Endodermal cell (in vitro differentiated cells): ENCODE measurements around the gene SMYD3. TPM values are rescaled to one million over a fixed set of nuclear protein-coding genes. Genes with fewer than 3 reads are reported as not detected.

Experiments
- DNase-seq: peaks from one replicate; pipeline ENCODE4 v3.0.0-alpha.2; 2017
- H3K27ac ChIP-seq: 2 replicates; pipeline ENCODE4 v1.5.1; 2013; ENCODE audit warnings: mild to moderate bottlenecking, low read depth, low read length, moderate library complexity
- H3K27me3 ChIP-seq: 2 replicates; pipeline ENCODE4 v1.6.1; 2013; ENCODE audit warnings: mild to moderate bottlenecking, low read length, moderate library complexity; ENCODE audit not compliant: insufficient read depth, control insufficient read depth, poor library complexity, severe bottlenecking
- H3K36me3 ChIP-seq: 2 replicates; pipeline ENCODE4 v1.7.0; 2013; ENCODE audit warnings: mild to moderate bottlenecking, low read length, moderate library complexity; ENCODE audit not compliant: control insufficient read depth, insufficient read depth
- H3K4me1 ChIP-seq: one replicate; pipeline ENCODE4 v1.7.0; 2013; ENCODE audit warnings: low read length; ENCODE audit not compliant: control insufficient read depth, insufficient read depth
- H3K4me3 ChIP-seq: 2 replicates; pipeline ENCODE4 v1.5.1; 2013; ENCODE audit warnings: mild to moderate bottlenecking, low read length, moderate library complexity
- H3K9ac ChIP-seq: 2 replicates; pipeline ENCODE4 v1.6.1; 2013; ENCODE audit warnings: mild to moderate bottlenecking, low read length, moderate library complexity; ENCODE audit not compliant: poor library complexity, severe bottlenecking; ENCODE audit errors: extremely low read depth
- H3K9me3 ChIP-seq: 2 replicates; pipeline ENCODE4 v1.6.1; 2013; ENCODE audit warnings: mild to moderate bottlenecking, low read length, moderate library complexity; ENCODE audit not compliant: control insufficient read depth
- H3K27ac Mint-ChIP-seq: 2 replicates; pipeline ENCODE4 v1.8.0; 2020; ENCODE audit warnings: mixed read lengths
- H3K27me3 Mint-ChIP-seq: 2 replicates; pipeline ENCODE4 v1.8.0; 2021; ENCODE audit warnings: mild to moderate bottlenecking, mixed read lengths; ENCODE audit not compliant: insufficient read depth
- H3K36me3 Mint-ChIP-seq: 2 replicates; pipeline ENCODE4 v1.8.0; 2020; ENCODE audit warnings: low read depth, mixed read lengths
- H3K4me1 Mint-ChIP-seq: 2 replicates; pipeline ENCODE4 v1.8.0; 2020; ENCODE audit warnings: mixed read lengths
- H3K4me3 Mint-ChIP-seq: 2 replicates; pipeline ENCODE4 v1.8.0; 2020; ENCODE audit warnings: mild to moderate bottlenecking, moderate library complexity, mixed read lengths
- H3K9me3 Mint-ChIP-seq: 2 replicates; pipeline ENCODE4 v1.8.0; 2020; ENCODE audit warnings: mild to moderate bottlenecking, mixed read lengths
- WGBS, 2 experiments: methylation state at CpG; one replicate each; pipeline versions ENCODE4 v1.1.5 to v1.1.7; 2013; ENCODE audit warnings: missing lambda C conversion rate in 2 of 2, mixed read lengths in 1 of 2; ENCODE audit not compliant: insufficient coverage in 1 of 2, insufficient read length in 1 of 2; 5-methylcytosine and 5-hydroxymethylcytosine counted together
- total RNA-seq, 2 donors: library from RNA; stranded (reverse); fragmentation: NEBNext Ultra II Directional in 1 of 2; extraction: Animal tissue kit (Norgen Biotek cat#: 25700) in 1 of 2; gene quantifications; 2 replicates in 1 of 2; 3 replicates in 1 of 2; pipeline ENCODE4 v1.2.1, GENCODE V29; 2021
- TF ChIP-seq, protein P1 (sequence below): fragments of 200-600 bp; sonication (generic); conservative IDR thresholded peaks from 2 replicates; pipeline ENCODE4 v1.5.0; 2021; ENCODE audit warnings: antibody characterized with exemption, mild to moderate bottlenecking

SMYD3 gene
- total RNA-seq, 2 donors from 2014 or later: 32.3 to 45.8 TPM

DNA sequence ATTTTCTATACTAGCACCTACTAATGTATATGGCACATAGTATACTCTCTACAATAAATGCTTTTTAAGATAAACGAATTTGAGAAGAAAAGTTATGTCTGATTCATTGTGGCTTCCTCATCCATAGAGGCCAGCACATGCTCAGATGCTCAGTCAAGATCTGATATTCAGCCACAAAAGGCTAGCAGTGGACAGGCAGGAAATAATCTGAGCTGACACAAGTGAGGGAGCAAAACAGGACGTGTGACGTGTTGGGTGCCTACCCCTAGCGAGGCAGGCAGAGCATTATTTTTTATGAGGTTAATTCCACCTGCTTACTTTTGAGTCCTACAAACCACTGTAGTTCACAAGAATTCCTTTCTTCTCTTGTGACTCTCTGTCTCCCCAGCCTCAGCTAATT is 550.9 kb downstream of the SMYD3 start:
- no peak overlapping the region for H3K4me3 Mint-ChIP-seq
- no peaks in the 10 kb centered on the region for H3K9me3 ChIP-seq
- H3K27me3 Mint-ChIP-seq: no peaks in the 10 kb centered on the region
- 85 to 90% methylated on average over 2 to 4 of the region's 4 CpGs for WGBS, 2 experiments
- H3K4me3 ChIP-seq: no peak overlapping the region
- no peaks in the 10 kb centered on the region for H3K36me3 ChIP-seq
- no peak overlapping the region for H3K27ac Mint-ChIP-seq
- H3K9me3 Mint-ChIP-seq: no peaks in the 10 kb centered on the region
- TF ChIP-seq, protein P1, sequence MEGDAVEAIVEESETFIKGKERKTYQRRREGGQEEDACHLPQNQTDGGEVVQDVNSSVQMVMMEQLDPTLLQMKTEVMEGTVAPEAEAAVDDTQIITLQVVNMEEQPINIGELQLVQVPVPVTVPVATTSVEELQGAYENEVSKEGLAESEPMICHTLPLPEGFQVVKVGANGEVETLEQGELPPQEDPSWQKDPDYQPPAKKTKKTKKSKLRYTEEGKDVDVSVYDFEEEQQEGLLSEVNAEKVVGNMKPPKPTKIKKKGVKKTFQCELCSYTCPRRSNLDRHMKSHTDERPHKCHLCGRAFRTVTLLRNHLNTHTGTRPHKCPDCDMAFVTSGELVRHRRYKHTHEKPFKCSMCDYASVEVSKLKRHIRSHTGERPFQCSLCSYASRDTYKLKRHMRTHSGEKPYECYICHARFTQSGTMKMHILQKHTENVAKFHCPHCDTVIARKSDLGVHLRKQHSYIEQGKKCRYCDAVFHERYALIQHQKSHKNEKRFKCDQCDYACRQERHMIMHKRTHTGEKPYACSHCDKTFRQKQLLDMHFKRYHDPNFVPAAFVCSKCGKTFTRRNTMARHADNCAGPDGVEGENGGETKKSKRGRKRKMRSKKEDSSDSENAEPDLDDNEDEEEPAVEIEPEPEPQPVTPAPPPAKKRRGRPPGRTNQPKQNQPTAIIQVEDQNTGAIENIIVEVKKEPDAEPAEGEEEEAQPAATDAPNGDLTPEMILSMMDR: no peak
- no peak overlapping the region for H3K9ac ChIP-seq
- H3K27me3 ChIP-seq: no peaks in the 10 kb centered on the region
- no peak overlapping the region for H3K27ac ChIP-seq
- DNase-seq: no peak
- peaks cover 3% of the 10 kb centered on the region for H3K4me1 Mint-ChIP-seq
- no peaks in the 10 kb centered on the region for H3K4me1 ChIP-seq
- H3K36me3 Mint-ChIP-seq: no peaks in the 10 kb centered on the region

DNA sequence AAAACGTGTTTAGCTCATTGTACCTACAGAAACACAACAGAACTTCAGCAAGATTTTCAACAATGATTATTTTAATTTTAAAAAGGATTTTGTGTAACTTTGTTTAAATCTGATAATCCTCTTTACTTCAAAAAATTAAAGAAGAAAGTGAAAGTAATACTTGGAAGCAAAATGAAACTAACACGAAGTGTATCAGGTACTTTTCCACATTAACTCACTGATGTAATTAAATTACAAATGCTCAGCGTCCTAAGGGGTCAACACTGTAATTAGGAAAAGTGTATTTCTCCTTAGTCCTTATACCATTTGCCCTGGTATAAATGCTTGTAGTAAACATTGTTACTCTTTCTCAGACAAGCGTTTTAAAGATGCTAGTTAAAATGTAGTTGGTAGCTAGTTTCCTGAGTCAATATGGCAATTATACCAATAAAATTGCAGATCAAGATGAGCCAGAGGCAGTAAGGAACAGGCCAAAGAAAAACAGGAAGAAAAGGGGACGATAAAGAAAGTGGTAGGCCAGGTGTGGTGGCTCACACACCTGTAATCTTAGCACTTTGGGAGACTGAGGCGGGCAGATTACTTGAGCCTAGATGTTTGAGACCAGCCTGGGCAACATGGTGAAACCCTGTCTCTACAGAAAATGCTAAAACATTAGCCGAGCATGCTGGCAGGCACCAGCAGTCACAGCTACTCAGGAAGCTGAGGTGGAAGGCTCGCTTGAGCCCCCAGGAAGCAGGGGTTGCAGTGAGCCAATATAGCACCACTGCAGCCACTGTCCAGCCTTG is 553.0 kb downstream of the SMYD3 start:
- Mint-ChIP-seq H3K4me1 (peaks cover 3% of the 10 kb centered on the region), H3K9me3 (no peaks in the 10 kb centered on the region), H3K36me3 (no peaks in the 10 kb centered on the region), H3K27ac (no peak overlapping the region), H3K4me3 (no peak overlapping the region), H3K27me3 (no peaks in the 10 kb centered on the region)
- Histone ChIP-seq H3K27ac (no peak overlapping the region), H3K9me3 (no peaks in the 10 kb centered on the region), H3K27me3 (no peaks in the 10 kb centered on the region), H3K4me1 (no peaks in the 10 kb centered on the region), H3K9ac (no peak overlapping the region), H3K36me3 (no peaks in the 10 kb centered on the region), H3K4me3 (no peak overlapping the region)
- WGBS, 2 experiments: 86 to 96% methylated on average over 6 to 8 of the region's 8 CpGs
- TF ChIP-seq, protein P1: no peak
- no peak for DNase-seq

DNA sequence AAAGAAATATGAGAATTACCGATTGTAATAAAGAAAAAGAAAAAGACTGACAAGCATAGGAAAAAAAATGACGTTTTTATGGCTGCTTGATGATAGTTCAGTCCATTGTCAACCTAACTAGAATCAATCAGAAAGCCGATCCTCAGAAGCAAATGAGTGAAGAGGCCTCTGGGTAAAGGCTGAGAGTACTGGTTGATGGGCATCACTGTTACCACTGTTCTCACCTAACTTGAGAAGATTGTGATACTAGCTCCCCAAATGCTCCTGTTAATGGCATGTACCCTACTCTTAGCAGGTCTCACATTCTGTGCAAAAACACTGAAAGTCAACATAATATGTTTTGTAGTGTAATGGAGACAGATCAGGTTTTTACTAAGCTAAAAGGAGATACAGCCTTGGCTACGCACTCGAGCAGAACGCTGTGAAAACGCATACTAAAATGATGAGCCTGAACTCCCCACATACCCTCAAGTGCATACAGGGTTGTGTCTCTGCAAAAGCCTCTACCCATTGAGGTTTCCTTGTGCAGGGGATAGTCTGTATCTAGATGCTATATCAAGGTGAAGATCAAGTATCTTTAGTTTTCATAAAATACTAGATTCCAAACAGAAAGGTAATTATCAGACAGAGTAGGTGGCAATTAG is 554.6 kb downstream of the SMYD3 start:
- WGBS, 2 experiments: 95 to 100% methylated on average over 7 of the region's 7 CpGs
- no peak overlapping the region for H3K27ac ChIP-seq
- H3K9ac ChIP-seq: no peak overlapping the region
- no peaks in the 10 kb centered on the region for H3K27me3 Mint-ChIP-seq
- H3K4me3 Mint-ChIP-seq: no peak overlapping the region
- no peaks in the 10 kb centered on the region for H3K9me3 Mint-ChIP-seq
- TF ChIP-seq, protein P1: no peak
- H3K4me1 Mint-ChIP-seq: peaks cover 3% of the 10 kb centered on the region
- H3K4me3 ChIP-seq: no peak overlapping the region
- no peak overlapping the region for H3K27ac Mint-ChIP-seq
- H3K9me3 ChIP-seq: no peaks in the 10 kb centered on the region
- no peaks in the 10 kb centered on the region for H3K27me3 ChIP-seq
- H3K36me3 ChIP-seq: no peaks in the 10 kb centered on the region
- no peaks in the 10 kb centered on the region for H3K4me1 ChIP-seq
- no peak for DNase-seq
- H3K36me3 Mint-ChIP-seq: no peaks in the 10 kb centered on the region
